ENCODE results near the gene SLC27A4. TPM values are rescaled to one million over a fixed set of nuclear protein-coding genes. Genes with fewer than 3 reads are reported as not detected.

SLC27A4 gene
- total and polyA plus RNA-seq, 10 of the 15 experiments (the other 5 are each of a cell fraction or from before 2014, with no cell fraction given), result 0.13 to 14.0 (median 7.6) TPM

- TF ChIP-seq RCOR1 (conservative IDR thresholded peaks at IDR 0.05; ENCODE audit: low read depth, low read length), result no peak
- TF ChIP-seq SKIL (IDR thresholded peaks at IDR 0.05; ENCODE audit: low read depth, poor library complexity, severe bottlenecking), result no peak
These were observed 16.5 kb upstream of the SLC27A4 start (continued) for GRCh38 chr9:128323791-128324190.

- Histone ChIP-seq H4K20me1 (ENCODE audit: control insufficient read depth, insufficient read depth) (no peaks in the 10 kb centered on the region), H3K9me3 (replicated peaks; ENCODE audit: control insufficient read depth, insufficient read depth, low read length) (no peaks in the 10 kb centered on the region), H3K4me3 (peak overlapping the region; percentile 96; the same call in 1 of the 2 replicates), H3K4me2 (ENCODE audit: control insufficient read depth, insufficient read depth) (no peak overlapping the region), H2AFZ (ENCODE audit: control insufficient read depth, low read depth, low read length) (no peak overlapping the region), H3K27me3 (replicated peaks in 1 of 2; ENCODE audit: control insufficient read depth in 2 of 2, insufficient read depth in 2 of 2, low read length in 1 of 2) (no peaks in the 10 kb centered on the region), H3K4me1 (ENCODE audit: control insufficient read depth, insufficient read depth, low read length) (peaks cover 6% of the 10 kb centered on the region), H3K9ac (ENCODE audit: control insufficient read depth, insufficient read depth, low read length) (no peak overlapping the region), H3K79me2 (ENCODE audit: control insufficient read depth, insufficient read depth, low read length) (peaks cover 29% of the 10 kb centered on the region), H3K27ac (ENCODE audit: control insufficient read depth, insufficient read depth) (no peak overlapping the region), H3K36me3 (ENCODE audit: control insufficient read depth in 2 of 2, insufficient read depth in 2 of 2, low read length in 1 of 2) (peaks cover 1 to 8% of the 10 kb centered on the region in 2 experiments)
- intact Hi-C loops (cut with micrococcal nuclease; ENCODE audit: unreplicated experiment) (no loop called here), in situ Hi-C loops (cut with MboI) (no loop called here)
- DNase-seq (ENCODE audit: low read depth, low spot score), result no peak
- 94% methylated on average over 1 of the region's 1 CpG for WGBS (ENCODE audit: insufficient coverage, insufficient replicate concordance, low lambda C conversion rate, missing lambda C conversion rate)
- FAIRE-seq, result no peak
- RAD21 ChIA-PET (ENCODE audit: unreplicated experiment), result interaction anchor here (0.6 kb wide), 1 partner anchor 650 kb away, joined by 3 read pairs; no protein-coding TSS in a partner anchor
- SMC1A ChIA-PET (ENCODE audit: uncharacterized antibody, unreplicated experiment), result no interaction called here
- no peak for ATAC-seq
- POLR2A ChIA-PET, result interaction anchor here (1.2 kb wide), 1 partner anchor 47 kb away, joined by 3 read pairs; no protein-coding TSS in a partner anchor
- CTCF ChIA-PET, result interaction anchor here (1.2 to 2.4 kb wide), 4 partner anchors 9 to 29 kb away, joined by 3 to 8 read pairs (median 3); no protein-coding TSS in a partner anchor
- BruUV-seq (replicated peaks), result no TSS peak
- TF ChIP-seq ZNF274 (IDR thresholded peaks at IDR 0.05; ENCODE audit: insufficient read depth, insufficient read length) (no peak), ZSCAN29 (IDR thresholded peaks at IDR 0.05) (no peak), NR2F1 (conservative IDR thresholded peaks at IDR 0.05) (no peak), CTCF (IDR thresholded peaks at IDR 0.05 in 2 of 3, conservative IDR thresholded peaks at IDR 0.05 in 1 of 3; ENCODE audit: control insufficient read depth in 2 of 3, extremely low read depth in 1 of 3, insufficient read depth in 1 of 3, low read depth in 3 of 3, low read length in 3 of 3) (no peak), TCF3 (IDR thresholded peaks at IDR 0.05; ENCODE audit: borderline replicate concordance, insufficient read depth, low read depth, low read length) (no peak), CBFB (IDR thresholded peaks at IDR 0.05; ENCODE audit: low read depth) (no peak), RUNX3 (IDR thresholded peaks at IDR 0.05; ENCODE audit: low read length) (no peak), TAF1 (IDR thresholded peaks at IDR 0.05; ENCODE audit: borderline replicate concordance, low read depth, low read length) (no peak), CREB1 (IDR thresholded peaks at IDR 0.05; ENCODE audit: low read depth) (no peak), PKNOX1 (IDR thresholded peaks at IDR 0.05) (no peak), RBBP5 (conservative IDR thresholded peaks at IDR 0.05) (no peak), CBX5 (IDR thresholded peaks at IDR 0.05; ENCODE audit: low read depth) (no peak), SRF (IDR thresholded peaks at IDR 0.05; ENCODE audit: low read depth in 2 of 2, low read length in 2 of 2) (no peak), CREM (IDR thresholded peaks at IDR 0.05; ENCODE audit: low read depth) (no peak), POU2F2 (IDR thresholded peaks at IDR 0.05; ENCODE audit: borderline replicate concordance, low read depth, low read length) (no peak), SKIL (IDR thresholded peaks at IDR 0.05; ENCODE audit: low read depth, poor library complexity, severe bottlenecking) (no peak)
These were observed 15.9 kb upstream of the SLC27A4 start for GRCh38 chr9:128324401-128324800.

Measured in GM12878 (cell line).